HG02943 (cell line): ENCODE measurements around the gene NEK9.
"Not testable (repeated sequence)": the region's sequence is repeated elsewhere in the genome, so short reads cannot be mapped to it uniquely, and the experiment has no call there.

Source experiments
- ATAC-seq: cut with Tn5 transposase; IDR thresholded peaks from one replicate; pipeline ENCODE4 v1.9.1; 2021; ENCODE audit warnings: mild to moderate bottlenecking, low read depth, moderate library complexity; ENCODE audit not compliant: unreplicated experiment

Gene NEK9

DNA sequence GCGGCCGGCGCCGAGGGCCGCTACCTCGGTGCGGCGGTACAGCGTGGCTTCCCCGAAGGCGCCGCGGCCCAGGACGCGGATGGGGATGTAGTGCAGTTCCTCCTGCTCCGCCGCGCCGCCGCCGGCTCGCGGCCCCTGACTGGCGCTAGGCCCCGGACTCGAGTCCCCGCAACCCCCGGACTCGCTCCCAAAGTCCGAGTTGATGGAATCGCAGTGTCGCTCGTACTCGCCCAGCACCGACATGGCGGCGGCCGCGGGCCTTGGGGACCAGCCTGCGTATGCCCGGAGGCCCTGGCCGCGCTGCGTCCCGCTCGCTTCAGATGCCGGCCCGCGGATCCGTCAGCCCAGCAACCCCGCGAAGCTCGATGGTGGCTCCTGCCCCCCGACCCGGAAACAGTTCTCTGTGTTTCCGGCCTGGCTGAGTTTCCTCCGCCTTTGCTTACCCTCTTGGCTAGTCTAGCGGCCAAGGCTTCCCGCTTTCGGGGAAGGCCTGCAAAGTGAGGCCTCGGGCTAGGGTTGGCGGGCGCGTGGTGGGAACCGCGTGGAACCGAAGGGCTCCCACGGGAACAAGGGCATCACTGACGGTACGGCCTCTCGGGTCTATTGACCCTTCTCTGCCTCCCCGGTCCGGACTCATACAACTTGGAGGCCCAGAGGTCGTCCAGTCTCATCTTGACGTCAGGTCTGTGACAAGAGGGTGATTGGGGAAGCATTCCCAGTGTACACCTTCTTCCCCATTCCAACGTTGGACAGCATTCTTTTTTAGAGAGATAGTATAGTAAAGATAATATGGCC, at the start of gene NEK9:
TSS of gene NEK9 (minus strand) at position 370 of the 795 bp plus-strand sequence. CDS start at position 243, 127 bp downstream.
- ATAC-seq: peak; percentile 88

- ATAC-seq: peak; percentile 75
Measured at GRCh38 chr14:75176142-75176820, 49.4 kb upstream of the NEK9 start, which contains the start of gene TMED10. TMED10 (minus strand) TSS chr14:75176612; CDS start chr14:75176579, 33 bp downstream.

DNA sequence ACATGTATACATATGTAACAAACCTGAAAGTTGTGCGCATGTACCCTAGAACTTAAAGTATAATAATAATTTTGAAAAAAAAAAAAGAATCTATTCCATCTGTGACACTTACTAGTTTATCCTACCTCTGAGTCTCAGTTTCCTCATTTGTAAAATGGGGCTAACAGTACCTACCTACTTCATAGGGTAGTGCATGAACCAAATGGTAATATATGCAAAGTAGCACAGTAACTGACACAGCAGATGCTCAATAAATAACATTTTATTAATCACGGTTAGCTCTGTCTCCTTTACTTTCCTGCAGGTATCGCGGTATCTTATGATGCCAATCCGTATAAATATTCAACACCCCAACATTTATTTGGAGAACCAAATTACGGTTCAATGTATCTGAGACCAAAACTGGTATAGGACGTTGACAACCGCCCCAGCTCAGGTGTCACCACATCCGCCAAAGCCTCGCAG, 48.9 kb upstream of the NEK9 start:
- ATAC-seq: no peak

- ATAC-seq: no peak
Measured at GRCh38 chr14:75174066-75174465, 47.2 kb upstream of the NEK9 start.

DNA sequence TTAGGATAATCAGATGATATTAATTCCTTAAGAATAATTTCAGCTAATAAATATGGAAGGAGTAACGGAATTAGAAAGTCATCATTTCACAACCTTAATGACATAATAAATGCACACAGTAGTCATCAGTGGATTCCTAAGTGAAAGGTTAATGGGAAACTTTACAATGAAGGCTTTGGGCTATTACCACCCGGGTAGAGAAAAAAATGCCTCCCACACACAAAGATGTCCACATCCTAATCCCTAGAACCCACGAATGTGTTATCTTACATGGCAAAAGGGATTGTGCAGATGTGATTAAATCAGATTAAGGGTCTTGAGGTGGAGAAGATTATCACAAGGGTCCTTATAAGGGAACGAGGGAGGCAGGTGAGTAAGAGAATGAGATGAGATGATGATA, 43.9 kb upstream of the NEK9 start:
- ATAC-seq: no peak

DNA sequence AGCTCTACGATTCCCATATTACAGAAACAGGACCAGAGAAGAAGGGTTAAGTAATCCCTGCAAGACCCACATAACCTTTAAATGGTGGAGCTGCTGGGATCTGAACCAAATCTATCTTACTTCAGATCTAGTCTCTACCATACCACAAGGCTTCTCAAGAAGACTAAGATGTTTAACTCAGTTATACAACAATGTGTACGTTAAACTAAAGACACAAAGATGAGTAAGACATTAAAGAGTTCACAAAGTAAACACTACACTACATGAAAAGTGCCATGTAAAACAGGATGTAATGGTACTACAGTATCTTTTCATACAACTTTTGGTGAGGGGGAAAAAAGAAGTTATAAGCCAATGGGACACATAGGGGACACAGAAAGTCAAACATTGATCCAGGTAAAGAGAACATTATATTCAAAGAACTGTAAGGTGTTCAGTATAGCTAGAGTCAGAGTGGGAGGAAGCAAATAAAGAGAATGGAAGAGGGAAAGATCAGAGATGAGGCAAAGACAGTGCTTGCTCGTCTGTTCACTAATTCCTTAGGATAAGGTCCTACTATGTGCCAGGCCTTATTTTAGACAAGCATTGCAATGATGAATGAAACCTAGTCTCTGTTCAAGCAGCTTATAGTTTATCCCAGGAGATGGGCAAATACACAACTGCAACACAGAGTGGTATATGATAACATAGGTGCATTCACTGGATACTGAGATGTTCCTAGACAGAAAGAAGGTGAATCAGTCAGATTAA, 41.9 kb upstream of the NEK9 start:
- no peak for ATAC-seq

DNA sequence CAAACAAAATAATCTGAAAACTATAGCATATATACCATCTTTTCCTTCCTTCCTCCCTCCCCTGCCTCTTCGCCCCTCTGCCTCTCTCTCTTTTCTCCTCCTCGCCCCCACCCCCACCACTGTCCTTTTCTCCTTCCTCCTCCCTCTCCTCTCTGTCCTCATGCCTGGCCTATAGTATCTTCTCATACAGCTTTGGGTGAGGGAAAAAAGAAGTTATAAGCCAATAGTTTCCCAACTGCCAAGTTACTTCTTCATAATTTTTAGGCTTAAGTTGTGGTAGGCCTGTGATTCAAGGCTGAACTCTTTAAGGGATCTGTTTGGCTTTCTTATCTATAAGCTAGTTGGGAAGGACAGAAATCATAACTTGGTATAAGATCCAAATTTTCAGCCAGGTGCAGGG, 40.5 kb upstream of the NEK9 start:
- ATAC-seq: no peak

GRCh38 chr14:75165586-75166391, 38.9 kb upstream of the NEK9 start:
- ATAC-seq: no peak

DNA sequence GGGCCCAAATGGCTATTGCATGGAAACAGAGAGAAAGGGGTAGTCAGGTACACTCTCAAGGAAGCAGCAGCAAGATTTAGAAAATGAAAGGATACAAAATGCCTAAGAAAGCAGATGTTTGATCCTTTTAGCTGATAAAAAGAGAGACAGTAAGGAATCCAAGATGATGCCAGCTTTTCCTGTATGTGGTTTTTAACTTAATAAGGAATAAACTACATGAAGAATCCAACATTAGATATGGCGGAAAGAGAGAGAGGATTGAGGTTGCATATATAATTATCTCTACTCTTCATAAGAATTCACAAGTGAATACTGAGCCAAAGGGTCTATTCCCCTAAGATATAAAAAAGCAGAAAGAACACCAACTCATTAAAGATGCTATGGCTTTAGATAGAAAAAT, 38.0 kb upstream of the NEK9 start:
- ATAC-seq: no peak

DNA sequence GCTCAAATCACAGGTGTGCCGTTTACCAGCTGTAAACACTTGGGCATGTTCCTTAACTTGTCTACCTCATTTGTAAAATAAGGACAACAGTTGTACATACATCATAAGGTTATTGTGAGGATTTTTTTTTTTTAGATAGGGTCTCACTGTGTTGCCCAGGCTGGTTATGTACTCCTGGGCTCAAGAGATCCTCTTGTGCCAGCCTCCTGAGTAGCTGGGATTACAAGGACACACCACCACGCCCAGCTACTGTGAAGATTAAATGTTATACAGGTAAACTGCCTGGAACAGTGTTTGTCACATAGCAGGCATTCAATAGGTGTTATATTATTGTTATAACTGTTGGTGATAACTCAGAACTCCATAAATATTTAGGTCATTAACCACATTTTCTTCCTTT, 36.8 kb upstream of the NEK9 start:
- no peak for ATAC-seq

GRCh38 chr14:75162631-75163030, 35.8 kb upstream of the NEK9 start:
- no peak for ATAC-seq

DNA sequence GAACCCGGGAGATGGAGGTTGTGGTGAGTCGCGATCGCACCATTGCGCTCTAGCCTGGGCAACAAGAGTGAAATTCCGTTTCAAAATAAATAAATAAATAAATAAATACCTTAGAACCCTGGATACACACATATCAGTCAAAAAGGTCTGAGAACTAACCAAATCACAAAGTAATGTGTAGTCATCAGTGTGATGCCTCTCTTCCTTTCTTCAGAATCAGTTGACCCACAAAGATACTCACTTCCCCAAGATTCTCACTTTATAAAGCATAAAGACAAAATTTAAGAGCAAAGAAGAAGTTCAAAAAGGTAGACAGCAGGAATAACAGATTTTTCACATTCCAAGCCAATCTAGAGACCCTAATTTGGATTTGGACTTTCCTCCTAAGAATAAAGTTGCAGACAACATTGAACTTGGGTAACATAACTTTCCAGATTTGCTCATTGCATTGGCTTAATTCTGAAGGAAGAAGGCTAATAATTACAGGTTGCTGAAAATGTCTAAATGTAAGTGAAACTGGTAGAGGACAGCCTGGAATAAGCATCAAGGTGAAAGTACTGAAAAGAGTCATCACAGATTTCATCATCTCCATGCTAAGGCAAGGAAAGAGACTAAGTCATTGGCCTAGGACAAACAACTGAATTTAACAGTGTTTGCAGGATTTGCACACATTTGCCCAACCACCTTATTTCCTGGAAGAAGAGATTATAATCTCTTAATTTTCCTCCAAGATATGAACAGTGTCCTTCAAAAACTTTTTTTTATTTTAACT, 32.2 kb upstream of the NEK9 start:
- no peak for ATAC-seq

DNA sequence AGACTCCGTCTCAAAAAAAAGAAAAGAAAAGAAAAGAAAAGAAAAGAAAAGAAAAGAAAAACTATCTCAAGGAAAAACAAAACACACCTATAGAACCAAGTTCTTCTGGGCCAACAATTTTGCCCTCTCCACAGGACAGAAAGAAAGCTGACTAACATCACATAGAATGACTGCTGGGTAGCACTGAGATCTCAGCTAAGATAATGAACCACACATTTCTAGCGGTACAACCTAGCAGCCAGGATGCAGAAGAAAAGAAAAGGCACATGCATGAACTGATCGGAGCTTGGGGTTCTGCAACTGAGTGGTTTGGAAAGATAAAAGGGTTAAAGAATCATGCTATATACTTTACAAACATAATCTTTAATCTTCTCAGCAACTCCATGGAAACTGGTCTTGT, 30.1 kb upstream of the NEK9 start:
- no peak for ATAC-seq

DNA sequence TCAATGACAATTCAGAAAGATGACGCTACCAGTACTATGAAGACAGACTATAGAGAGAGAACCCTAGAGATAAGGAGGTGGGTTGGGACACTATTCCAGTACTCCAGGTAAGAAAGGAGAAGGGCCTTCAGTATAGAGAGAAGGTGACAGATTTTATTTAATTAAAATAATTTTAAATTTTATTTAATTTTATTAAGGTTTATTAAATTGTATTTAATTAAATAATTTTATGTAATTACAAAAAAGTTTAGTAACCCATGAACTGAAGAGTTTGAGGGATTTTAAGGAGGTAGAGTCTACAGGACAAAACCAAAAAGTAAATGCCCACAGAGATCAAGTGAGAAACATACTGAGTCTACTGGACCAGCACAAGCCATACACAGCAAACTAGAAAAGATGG, 29.3 kb upstream of the NEK9 start:
- ATAC-seq: no peak

GRCh38 chr14:75155169-75155568, 28.3 kb upstream of the NEK9 start:
- no peak for ATAC-seq

DNA sequence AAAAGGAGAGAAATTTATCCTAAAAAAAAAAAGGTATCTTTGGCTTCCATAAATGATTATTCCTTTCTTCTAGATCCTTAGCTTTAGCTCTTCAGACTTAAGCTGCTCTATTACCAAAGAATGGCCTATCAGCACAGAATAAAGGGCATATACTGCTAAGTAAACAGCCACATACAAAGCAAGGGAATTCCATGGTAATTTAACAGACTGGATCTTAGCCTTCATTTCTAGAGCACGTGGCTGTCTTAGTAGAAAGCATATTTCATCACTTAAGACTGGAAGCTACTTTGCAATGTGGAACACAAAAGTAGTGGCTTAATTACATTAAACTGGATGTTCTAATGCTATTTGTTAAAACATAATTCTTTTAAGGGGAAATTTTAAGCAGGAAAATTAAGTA, 26.4 kb upstream of the NEK9 start:
- no peak for ATAC-seq

GRCh38 chr14:75151851-75152250, 25.0 kb upstream of the NEK9 start:
- no peak for ATAC-seq

DNA sequence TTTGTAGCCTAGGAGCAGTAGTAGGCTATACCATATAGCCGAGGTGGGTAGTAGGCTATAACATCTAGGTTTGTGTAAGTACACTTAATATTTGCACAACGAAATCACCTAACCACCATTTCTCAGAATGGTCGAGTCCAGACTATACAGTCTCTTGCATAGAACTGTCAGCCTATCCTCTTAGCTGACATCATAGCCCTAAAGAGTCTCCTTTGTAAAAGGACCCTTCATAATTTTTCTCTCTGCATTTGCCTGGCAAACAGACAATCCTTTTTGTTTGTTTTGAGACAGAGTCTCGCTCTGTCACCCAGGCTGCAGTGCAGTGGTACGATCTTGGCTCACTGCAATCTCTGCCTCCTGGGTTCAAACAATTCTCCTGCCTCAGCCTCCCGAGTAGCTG, 23.8 kb upstream of the NEK9 start:
- not testable (repeated sequence) for ATAC-seq

DNA sequence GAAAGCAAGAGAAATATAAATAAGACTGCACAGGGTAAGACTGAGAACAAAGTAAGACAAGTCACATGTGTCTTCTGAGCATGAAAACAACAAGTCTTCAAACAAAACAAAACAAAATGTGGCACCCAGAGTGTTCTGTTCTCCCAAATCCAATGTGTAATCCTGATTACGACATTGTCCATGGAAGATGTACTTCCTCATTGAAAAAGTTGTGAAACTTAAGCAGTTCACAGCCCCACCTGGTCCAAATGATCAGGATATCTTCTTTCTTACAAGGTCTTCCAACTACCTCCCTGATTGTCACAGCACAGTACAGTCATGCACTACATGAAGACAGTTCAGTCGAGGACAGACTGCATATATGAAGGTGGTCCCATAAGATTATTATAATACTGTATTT, 23.3 kb upstream of the NEK9 start:
- ATAC-seq: no peak
